PC-9 (cell line): Measurements from ENCODE around the gene C14orf119. TPM values are rescaled to one million over a fixed set of nuclear protein-coding genes. Genes with fewer than 3 reads are reported as not detected.

ENCODE experiments used
- BruUV-seq: library from RNA; stranded (reverse); fragments of 400-500 nt; replicated peaks from 2 replicates; lab custom pipeline; 2021; lab: Mats Ljungman, UMichigan
- CTCF ChIA-PET: fragments of 300-600 bp; sonication (Branson Sonifier 250); formaldehyde crosslinking; loops from one replicate; lab custom pipeline; 2022; ENCODE audit warnings: antibody characterized with exemption; lab: Charles Lee
- POLR2A ChIA-PET: fragments of 300-600 bp; sonication (Branson Sonifier 250); formaldehyde crosslinking; loops from one replicate; lab custom pipeline; 2022; ENCODE audit warnings: antibody characterized with exemption; ENCODE audit not compliant: unreplicated experiment; lab: Charles Lee
- DNase-seq, 2 experiments: peaks; one replicate each; pipeline versions ENCODE4 v3.0.0 to v3.0.0-alpha.2; 2015 to 2022; ENCODE audit warnings: mixed read lengths in 1 of 2
- H2AFZ ChIP-seq: fragments of 200-600 bp; sonication (generic); 2 replicates; pipeline ENCODE4 v1.8.1; 2017; ENCODE audit warnings: antibody characterized with exemption
- H3F3A ChIP-seq: fragments of 200-600 bp; sonication (generic); 2 replicates; pipeline ENCODE4 v1.8.1; 2017; ENCODE audit warnings: antibody characterized with exemption, mild to moderate bottlenecking, low read depth; ENCODE audit not compliant: insufficient read depth
- H3K27ac ChIP-seq: fragments of 200-600 bp; sonication (generic); 2 replicates; pipeline ENCODE4 v1.6.1; 2016; ENCODE audit warnings: mixed run types
- H3K27me3 ChIP-seq: fragments of 200-600 bp; sonication (generic); 2 replicates; pipeline ENCODE4 v1.6.1; 2016; ENCODE audit warnings: low read depth, mixed run types; ENCODE audit not compliant: insufficient read depth
- H3K36me3 ChIP-seq: fragments of 200-600 bp; sonication (generic); 2 replicates; pipeline ENCODE4 v1.6.1; 2016; ENCODE audit warnings: low read depth, mixed run types
- H3K4me1 ChIP-seq: fragments of 200-600 bp; sonication (generic); replicated peaks from 2 replicates; pipeline ENCODE4 v1.6.1; 2016; ENCODE audit warnings: mixed run types; ENCODE audit not compliant: insufficient read depth
- H3K4me2 ChIP-seq: fragments of 200-600 bp; sonication (generic); 2 replicates; pipeline ENCODE4 v1.6.1; 2017; ENCODE audit warnings: mixed run types
- H3K4me3 ChIP-seq: fragments of 200-600 bp; sonication (generic); 2 replicates; pipeline ENCODE4 v1.6.1; 2016; ENCODE audit warnings: mixed run types
- H3K79me2 ChIP-seq: fragments of 200-600 bp; sonication (generic); 2 replicates; pipeline ENCODE4 v1.6.1; 2017; ENCODE audit warnings: low read depth, mixed run types
- H3K9me2 ChIP-seq: fragments of 200-600 bp; sonication (generic); 2 replicates; pipeline ENCODE4 v1.8.1; 2017; ENCODE audit warnings: mild to moderate bottlenecking; ENCODE audit not compliant: insufficient read depth
- H3K9me3 ChIP-seq: fragments of 200-600 bp; sonication (generic); 2 replicates; pipeline ENCODE4 v1.8.1; 2016; ENCODE audit warnings: low read depth; ENCODE audit not compliant: insufficient read depth
- H4K20me1 ChIP-seq: fragments of 200-600 bp; sonication (generic); 2 replicates; pipeline ENCODE4 v1.8.1; 2017; ENCODE audit not compliant: insufficient read depth
- EZH2 ChIP-seq: fragments of 200-600 bp; sonication (generic); IDR thresholded peaks from 2 replicates; pipeline ENCODE4 v1.8.0; 2017; ENCODE audit warnings: antibody characterized with exemption, low read depth
- intact Hi-C: fragments of 100-400 bp; cut with micrococcal nuclease; formaldehyde crosslinking; loops from one replicate; pipeline ENCODE4 v1.10.0; 2022; ENCODE audit not compliant: unreplicated experiment
- total RNA-seq: library from RNA; stranded (reverse); gene quantifications from 2 replicates; pipeline ENCODE4 v1.2.3, GENCODE V29; 2021
- TF ChIP-seq, protein P1 (sequence below): fragments of 200-600 bp; sonication (generic); conservative IDR thresholded peaks from 2 replicates; pipeline ENCODE4 v1.6.1; 2017; ENCODE audit warnings: mixed run types, antibody characterized with exemption, mild to moderate bottlenecking, moderate library complexity

Gene C14orf119
- total RNA-seq, 1 experiment from 2014 or later: 46.5 TPM

DNA sequence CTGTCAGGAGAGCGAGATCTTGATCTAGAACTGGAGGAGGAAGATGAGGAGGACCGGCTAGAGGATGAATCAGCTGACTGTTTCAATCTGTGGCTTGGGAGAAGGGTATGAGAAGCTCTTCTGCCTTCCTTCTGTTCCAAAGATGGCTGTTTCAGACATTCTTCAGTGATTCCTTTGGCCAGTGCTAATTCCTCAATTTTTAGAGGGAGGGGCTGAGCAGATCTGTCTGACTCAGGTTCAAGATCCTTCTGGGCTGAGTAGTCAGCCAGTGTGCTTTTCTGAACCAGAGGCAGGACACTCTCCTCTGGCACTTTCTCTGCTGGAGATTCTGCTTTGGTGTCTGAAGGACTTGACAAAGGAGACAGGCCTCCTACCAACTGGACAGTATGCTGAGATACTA lies 15.6 kb upstream of the C14orf119 start:
- Histone ChIP-seq H3F3A (peaks cover 52% of the 10 kb centered on the region), H3K36me3 (peaks cover 33% of the 10 kb centered on the region), H3K27ac (peak overlapping the region; percentile 96), H3K79me2 (peaks cover 18% of the 10 kb centered on the region; the same call in 1 of the 2 replicates), H3K4me3 (no peak overlapping the region), H2AFZ (no peak overlapping the region), H3K4me1 (peaks cover 53% of the 10 kb centered on the region), H3K9me3 (no peaks in the 10 kb centered on the region), H3K9me2 (no peaks in the 10 kb centered on the region), H3K27me3 (no peaks in the 10 kb centered on the region), H4K20me1 (no peaks in the 10 kb centered on the region), H3K4me2 (no peak overlapping the region)
- CTCF ChIA-PET: no interaction called here
- no TSS peak for BruUV-seq
- no peak for TF ChIP-seq EZH2
- TF ChIP-seq, protein P1, sequence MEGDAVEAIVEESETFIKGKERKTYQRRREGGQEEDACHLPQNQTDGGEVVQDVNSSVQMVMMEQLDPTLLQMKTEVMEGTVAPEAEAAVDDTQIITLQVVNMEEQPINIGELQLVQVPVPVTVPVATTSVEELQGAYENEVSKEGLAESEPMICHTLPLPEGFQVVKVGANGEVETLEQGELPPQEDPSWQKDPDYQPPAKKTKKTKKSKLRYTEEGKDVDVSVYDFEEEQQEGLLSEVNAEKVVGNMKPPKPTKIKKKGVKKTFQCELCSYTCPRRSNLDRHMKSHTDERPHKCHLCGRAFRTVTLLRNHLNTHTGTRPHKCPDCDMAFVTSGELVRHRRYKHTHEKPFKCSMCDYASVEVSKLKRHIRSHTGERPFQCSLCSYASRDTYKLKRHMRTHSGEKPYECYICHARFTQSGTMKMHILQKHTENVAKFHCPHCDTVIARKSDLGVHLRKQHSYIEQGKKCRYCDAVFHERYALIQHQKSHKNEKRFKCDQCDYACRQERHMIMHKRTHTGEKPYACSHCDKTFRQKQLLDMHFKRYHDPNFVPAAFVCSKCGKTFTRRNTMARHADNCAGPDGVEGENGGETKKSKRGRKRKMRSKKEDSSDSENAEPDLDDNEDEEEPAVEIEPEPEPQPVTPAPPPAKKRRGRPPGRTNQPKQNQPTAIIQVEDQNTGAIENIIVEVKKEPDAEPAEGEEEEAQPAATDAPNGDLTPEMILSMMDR: no peak
- no peak for DNase-seq
- intact Hi-C loops: loop anchor here (2.0 to 10.0 kb wide), 2 partner anchors 15 to 225 kb away; partner anchors contain the start of genes ACIN1, BCL2L2, C14orf119 and PPP1R3E
- POLR2A ChIA-PET: no interaction called here

DNA sequence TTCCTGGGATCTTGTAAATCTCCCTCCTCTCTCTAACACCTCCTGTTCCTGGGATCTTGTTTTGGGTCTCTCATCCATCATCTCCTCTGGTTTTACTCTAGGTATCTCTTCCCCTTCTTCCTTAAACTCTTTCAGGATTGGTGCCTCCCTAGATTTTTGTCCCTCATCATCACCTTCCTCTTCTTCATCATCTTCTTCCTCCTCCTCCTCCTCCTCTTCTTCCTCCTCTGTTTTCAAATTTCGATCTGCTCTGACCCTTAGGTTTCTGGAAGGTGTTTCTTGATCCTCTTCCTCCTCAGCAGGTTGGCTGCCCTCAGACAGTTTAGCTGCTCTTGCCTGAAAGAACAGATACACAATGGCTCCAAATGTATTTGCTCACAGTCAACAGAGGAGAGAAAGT lies 14.8 kb upstream of the C14orf119 start:
- POLR2A ChIA-PET: no interaction called here
- Histone ChIP-seq H4K20me1 (no peaks in the 10 kb centered on the region), H3K27me3 (no peaks in the 10 kb centered on the region), H3K36me3 (peaks cover 37% of the 10 kb centered on the region), H3K4me3 (no peak overlapping the region), H3K79me2 (peaks cover 11% of the 10 kb centered on the region; the same call in 1 of the 2 replicates), H3K9me2 (no peaks in the 10 kb centered on the region), H3F3A (peaks cover 52% of the 10 kb centered on the region), H3K27ac (peak overlapping the region; percentile 96), H3K9me3 (no peaks in the 10 kb centered on the region), H3K4me2 (no peak overlapping the region), H3K4me1 (peaks cover 52% of the 10 kb centered on the region), H2AFZ (no peak overlapping the region)
- intact Hi-C loops: no loop called here
- DNase-seq: no peak
- CTCF ChIA-PET: no interaction called here
- TF ChIP-seq, protein P1: no peak
- TF ChIP-seq EZH2: no peak
- BruUV-seq: TSS peak; percentile 72

DNA sequence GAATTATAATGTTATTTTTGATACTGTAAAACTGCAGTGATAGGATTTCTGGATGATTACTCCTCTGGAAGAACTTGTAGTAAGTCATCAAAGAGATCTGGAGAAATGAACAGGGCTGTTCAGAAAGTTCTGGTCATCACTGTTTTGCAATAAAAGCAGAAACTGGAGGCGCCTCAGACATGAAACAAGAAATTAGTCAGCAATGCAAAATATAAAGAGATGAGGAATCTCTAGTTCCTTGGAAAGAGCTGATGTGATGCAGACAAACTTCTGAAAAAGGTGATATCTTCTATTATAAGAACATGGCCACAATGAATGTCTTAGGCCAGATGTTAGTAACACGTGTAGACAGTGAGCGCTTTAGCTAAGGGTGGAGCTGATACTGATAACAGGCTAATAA lies 9.8 kb upstream of the C14orf119 start:
- peaks cover 14% of the 10 kb centered on the region; the same call in 1 of the 2 replicates for H3F3A ChIP-seq
- TF ChIP-seq, protein P1: no peak
- no peak for TF ChIP-seq EZH2
- DNase-seq: no peak
- H3K4me1 ChIP-seq: peaks cover 4% of the 10 kb centered on the region; the same call in 1 of the 2 replicates
- H4K20me1 ChIP-seq: no peaks in the 10 kb centered on the region
- POLR2A ChIA-PET: no interaction called here
- H3K27me3 ChIP-seq: no peaks in the 10 kb centered on the region
- H3K27ac ChIP-seq: no peak overlapping the region
- peaks cover 10% of the 10 kb centered on the region; the same call in 1 of the 2 replicates for H3K79me2 ChIP-seq
- no peak overlapping the region for H3K4me2 ChIP-seq
- intact Hi-C loops: no loop called here
- H3K9me3 ChIP-seq: no peaks in the 10 kb centered on the region
- no TSS peak for BruUV-seq
- H2AFZ ChIP-seq: no peak overlapping the region
- no peak overlapping the region for H3K4me3 ChIP-seq
- CTCF ChIA-PET: interaction anchor here (0.6 kb wide), 1 partner anchor 91 kb away, joined by 4 read pairs; no protein-coding TSS in a partner anchor
- peaks cover 29% of the 10 kb centered on the region for H3K36me3 ChIP-seq
- H3K9me2 ChIP-seq: no peaks in the 10 kb centered on the region
